ENCODE measurements around the gene TRERF1.

DNA sequence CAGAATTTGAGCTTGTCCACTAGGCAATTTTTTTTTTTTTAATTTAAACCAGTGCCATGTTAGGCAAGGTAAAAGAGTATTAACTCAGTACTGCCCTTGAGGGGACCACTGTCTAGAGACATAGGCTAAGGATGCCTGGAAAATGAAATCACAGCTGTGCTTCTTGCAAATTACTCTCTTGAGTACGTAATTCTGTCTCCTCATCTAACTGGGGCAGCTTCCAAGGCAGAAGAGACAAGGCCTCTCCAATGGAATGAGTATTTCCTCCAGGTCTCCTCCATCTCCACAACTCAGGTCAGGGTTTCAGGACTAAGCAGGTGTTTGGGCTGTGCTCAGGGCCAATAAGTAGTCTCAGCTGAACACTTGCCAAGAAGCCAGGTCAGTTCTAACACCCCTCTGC lies 200.2 kb downstream of the TRERF1 start:
- TF ChIP-seq, protein P1, sequence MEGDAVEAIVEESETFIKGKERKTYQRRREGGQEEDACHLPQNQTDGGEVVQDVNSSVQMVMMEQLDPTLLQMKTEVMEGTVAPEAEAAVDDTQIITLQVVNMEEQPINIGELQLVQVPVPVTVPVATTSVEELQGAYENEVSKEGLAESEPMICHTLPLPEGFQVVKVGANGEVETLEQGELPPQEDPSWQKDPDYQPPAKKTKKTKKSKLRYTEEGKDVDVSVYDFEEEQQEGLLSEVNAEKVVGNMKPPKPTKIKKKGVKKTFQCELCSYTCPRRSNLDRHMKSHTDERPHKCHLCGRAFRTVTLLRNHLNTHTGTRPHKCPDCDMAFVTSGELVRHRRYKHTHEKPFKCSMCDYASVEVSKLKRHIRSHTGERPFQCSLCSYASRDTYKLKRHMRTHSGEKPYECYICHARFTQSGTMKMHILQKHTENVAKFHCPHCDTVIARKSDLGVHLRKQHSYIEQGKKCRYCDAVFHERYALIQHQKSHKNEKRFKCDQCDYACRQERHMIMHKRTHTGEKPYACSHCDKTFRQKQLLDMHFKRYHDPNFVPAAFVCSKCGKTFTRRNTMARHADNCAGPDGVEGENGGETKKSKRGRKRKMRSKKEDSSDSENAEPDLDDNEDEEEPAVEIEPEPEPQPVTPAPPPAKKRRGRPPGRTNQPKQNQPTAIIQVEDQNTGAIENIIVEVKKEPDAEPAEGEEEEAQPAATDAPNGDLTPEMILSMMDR (IDR thresholded peaks at IDR 0.05; ENCODE audit: insufficient read depth, low read length, poor library complexity, severe bottlenecking): no peak
- TF ChIP-seq EZH2phosphoT487 (conservative IDR thresholded peaks at IDR 0.05; ENCODE audit: low read length): no peak
